GM19025 (cell line): ENCODE data around the gene PITPNM3.

Source experiments
- ATAC-seq: cut with Tn5 transposase; IDR thresholded peaks from one replicate; pipeline ENCODE4 v1.9.1; 2021; ENCODE audit warnings: mild to moderate bottlenecking, low read depth, moderate library complexity; ENCODE audit not compliant: unreplicated experiment

The PITPNM3 gene

GRCh38 chr17:6503641-6504195, 52.6 kb downstream of the PITPNM3 start:
- no peak for ATAC-seq

GRCh38 chr17:6502871-6503509, 53.4 kb downstream of the PITPNM3 start:
- ATAC-seq = no peak

- ATAC-seq = no peak
Observed at GRCh38 chr17:6502142-6502541, 54.2 kb downstream of the PITPNM3 start.

GRCh38 chr17:6501359-6501758, 55.0 kb downstream of the PITPNM3 start:
- no peak for ATAC-seq

GRCh38 chr17:6498901-6499540, 57.3 kb downstream of the PITPNM3 start:
- no peak for ATAC-seq

- no peak for ATAC-seq
Observed at GRCh38 chr17:6498356-6498755, 58.0 kb downstream of the PITPNM3 start.

- ATAC-seq = no peak
Observed at GRCh38 chr17:6497496-6498221, 58.7 kb downstream of the PITPNM3 start.

GRCh38 chr17:6496640-6497441, 59.5 kb downstream of the PITPNM3 start:
- ATAC-seq = no peak

GRCh38 chr17:6496116-6496481, 60.3 kb downstream of the PITPNM3 start:
- ATAC-seq = no peak

- ATAC-seq = no peak
Observed at GRCh38 chr17:6495450-6496115, 60.8 kb downstream of the PITPNM3 start.

- no peak for ATAC-seq
Observed at GRCh38 chr17:6494239-6494941, 62.0 kb downstream of the PITPNM3 start.

GRCh38 chr17:6492892-6493674, 63.3 kb downstream of the PITPNM3 start:
- no peak for ATAC-seq

GRCh38 chr17:6491071-6491700, 65.2 kb downstream of the PITPNM3 start:
- ATAC-seq = no peak

- ATAC-seq = no peak
Observed at GRCh38 chr17:6489016-6489550, 67.3 kb downstream of the PITPNM3 start.

- no peak for ATAC-seq
Observed at GRCh38 chr17:6488008-6488539, 68.3 kb downstream of the PITPNM3 start.

- ATAC-seq = no peak
Observed at GRCh38 chr17:6487251-6488007, 68.9 kb downstream of the PITPNM3 start.
